HEK293T (cell line): Measurements from ENCODE around the gene SEC23IP.

Experiments
- CTCF ChIA-PET: fragments of 350-600 bp; formaldehyde crosslinking; extraction: SDS; loops from one replicate; lab custom pipeline; 2021; ENCODE audit warnings: antibody characterized with exemption, inconsistent platforms; lab: Yijun Ruan, JAX
- POLR2A ChIA-PET: fragments of 350-600 bp; formaldehyde crosslinking; extraction: SDS; loops from one replicate; lab custom pipeline; 2020; ENCODE audit warnings: antibody characterized with exemption, inconsistent platforms; lab: Yijun Ruan, JAX
- DNase-seq: peaks from one replicate; pipeline ENCODE4 v3.0.0; 2012; ENCODE audit warnings: mixed read lengths; ENCODE audit errors: extremely low spot score
- ARNT ChIP-seq: fragments of 450-650 bp; IDR thresholded peaks from 2 replicates; pipeline ENCODE4 v1.6.1; 2017; ENCODE audit warnings: mild to moderate bottlenecking
- BHLHE40 ChIP-seq: fragments of 450-650 bp; IDR thresholded peaks from 2 replicates; pipeline ENCODE4 v1.6.1; 2016; ENCODE audit warnings: mild to moderate bottlenecking, moderate library complexity, borderline replicate concordance
- CTBP1 ChIP-seq: fragments of 450-650 bp; IDR thresholded peaks from 2 replicates; pipeline ENCODE4 v1.6.1; 2016; ENCODE audit warnings: borderline replicate concordance
- ELF4 ChIP-seq: fragments of 450-650 bp; IDR thresholded peaks from 2 replicates; pipeline ENCODE4 v1.6.1; 2017; ENCODE audit warnings: antibody characterized with exemption
- FOXA1 ChIP-seq: fragments of 450-650 bp; IDR thresholded peaks from 2 replicates; pipeline ENCODE4 v1.6.1; 2016; ENCODE audit warnings: mild to moderate bottlenecking
- FOXK2 ChIP-seq: fragments of 450-650 bp; IDR thresholded peaks from 2 replicates; pipeline ENCODE4 v1.6.1; 2016; ENCODE audit warnings: mild to moderate bottlenecking
- FOXM1 ChIP-seq: fragments of 450-650 bp; IDR thresholded peaks from 2 replicates; pipeline ENCODE4 v1.6.1; 2017; ENCODE audit warnings: mild to moderate bottlenecking, borderline replicate concordance
- HDGF ChIP-seq: fragments of 450-650 bp; IDR thresholded peaks from 2 replicates; pipeline ENCODE4 v1.6.1; 2017; ENCODE audit warnings: antibody characterized with exemption, borderline replicate concordance
- L3MBTL2 ChIP-seq: fragments of 450-650 bp; conservative IDR thresholded peaks from 2 replicates; pipeline ENCODE4 v1.6.1; 2016; ENCODE audit warnings: mild to moderate bottlenecking
- LEF1 ChIP-seq: fragments of 450-650 bp; IDR thresholded peaks from 2 replicates; pipeline ENCODE4 v1.6.1; 2017; ENCODE audit warnings: mild to moderate bottlenecking, borderline replicate concordance
- NFRKB ChIP-seq: fragments of 450-650 bp; IDR thresholded peaks from 2 replicates; pipeline ENCODE4 v1.6.1; 2016; ENCODE audit warnings: mild to moderate bottlenecking, moderate library complexity
- PKNOX1 ChIP-seq: fragments of 450-650 bp; IDR thresholded peaks from 2 replicates; pipeline ENCODE4 v1.6.1; 2016
- SP1 ChIP-seq: fragments of 450-650 bp; IDR thresholded peaks from 2 replicates; pipeline ENCODE4 v1.6.1; 2017
- SUZ12 ChIP-seq: fragments of 450-650 bp; IDR thresholded peaks from 2 replicates; pipeline ENCODE4 v1.6.1; 2016; ENCODE audit warnings: mild to moderate bottlenecking
- TARDBP ChIP-seq: fragments of 450-650 bp; IDR thresholded peaks from 2 replicates; pipeline ENCODE4 v1.6.1; 2016
- ZNF384 ChIP-seq: fragments of 450-650 bp; IDR thresholded peaks from 2 replicates; pipeline ENCODE4 v1.6.1; 2016

Gene SEC23IP

GRCh38 chr10:119928411-119928810, 35.9 kb downstream of the SEC23IP start:
- POLR2A ChIA-PET, result no interaction called here
- CTCF ChIA-PET, result interaction anchor here (0.6 kb wide), 1 partner anchor 191 kb away, joined by 3 read pairs; no protein-coding TSS in a partner anchor
- no peak for DNase-seq
- no peak for TF ChIP-seq BHLHE40
- no peak for TF ChIP-seq FOXK2
- TF ChIP-seq FOXM1, result no peak
- TF ChIP-seq ARNT, result no peak
- TF ChIP-seq SP1, result no peak
- TF ChIP-seq L3MBTL2, result no peak
- TF ChIP-seq CTBP1, result no peak
- TF ChIP-seq PKNOX1, result no peak
- TF ChIP-seq TARDBP, result no peak
- no peak for TF ChIP-seq FOXA1
- no peak for TF ChIP-seq LEF1
- TF ChIP-seq HDGF, result no peak
- no peak for TF ChIP-seq SUZ12
- no peak for TF ChIP-seq NFRKB
- no peak for TF ChIP-seq ELF4
- TF ChIP-seq ZNF384, result no peak

- CTCF ChIA-PET, result interaction anchor here (0.6 kb wide), 1 partner anchor 87 kb away, joined by 9 read pairs; no protein-coding TSS in a partner anchor
- POLR2A ChIA-PET, result no interaction called here
- TF ChIP-seq LEF1, result no peak
- TF ChIP-seq SP1, result no peak
- no peak for TF ChIP-seq SUZ12
- no peak for TF ChIP-seq FOXM1
- no peak for TF ChIP-seq TARDBP
- no peak for TF ChIP-seq HDGF
- no peak for TF ChIP-seq ARNT
- TF ChIP-seq BHLHE40, result no peak
- no peak for TF ChIP-seq ELF4
- no peak for TF ChIP-seq L3MBTL2
- TF ChIP-seq ZNF384, result no peak
- TF ChIP-seq NFRKB, result no peak
- TF ChIP-seq FOXA1, result no peak
- no peak for TF ChIP-seq FOXK2
- no peak for TF ChIP-seq PKNOX1
- no peak for DNase-seq
Observed at GRCh38 chr10:119931871-119932270, 39.3 kb downstream of the SEC23IP start.

GRCh38 chr10:119932631-119933030, 40.1 kb downstream of the SEC23IP start:
- POLR2A ChIA-PET, result no interaction called here
- DNase-seq, result no peak
- CTCF ChIA-PET, result interaction anchor here (0.7 kb wide), 1 partner anchor 40 kb away, joined by 3 read pairs; no protein-coding TSS in a partner anchor
- TF ChIP-seq FOXM1 (no peak), ZNF384 (no peak), LEF1 (no peak), BHLHE40 (no peak), L3MBTL2 (no peak), SP1 (no peak), FOXK2 (no peak), CTBP1 (no peak), ARNT (no peak), SUZ12 (no peak), TARDBP (no peak), PKNOX1 (no peak), ELF4 (no peak), NFRKB (no peak), HDGF (no peak), FOXA1 (no peak)

GRCh38 chr10:119933179-119933578, 40.6 kb downstream of the SEC23IP start:
- POLR2A ChIA-PET, result no interaction called here
- TF ChIP-seq ZNF384 (no peak), HDGF (no peak), TARDBP (no peak), L3MBTL2 (no peak), ARNT (no peak), BHLHE40 (no peak), ELF4 (no peak), FOXA1 (no peak), CTBP1 (no peak), SUZ12 (no peak), NFRKB (no peak), SP1 (no peak), FOXK2 (no peak)
- CTCF ChIA-PET, result no interaction called here
- peak; percentile 60 for DNase-seq

GRCh38 chr10:119940487-119940886, 48.0 kb downstream of the SEC23IP start:
- DNase-seq, result no peak
- CTCF ChIA-PET, result no interaction called here
- POLR2A ChIA-PET, result no interaction called here
- TF ChIP-seq PKNOX1 (no peak), FOXK2 (no peak), SP1 (no peak), ELF4 (no peak), L3MBTL2 (no peak), FOXM1 (no peak)
